NCI-H2107 (cell line): ENCODE results near the gene ACTG1.

ENCODE experiments used
- DNase-seq: peaks from one replicate; lab custom pipeline; 2025; lab: John Stamatoyannopoulos, UW

The ACTG1 gene

DNA sequence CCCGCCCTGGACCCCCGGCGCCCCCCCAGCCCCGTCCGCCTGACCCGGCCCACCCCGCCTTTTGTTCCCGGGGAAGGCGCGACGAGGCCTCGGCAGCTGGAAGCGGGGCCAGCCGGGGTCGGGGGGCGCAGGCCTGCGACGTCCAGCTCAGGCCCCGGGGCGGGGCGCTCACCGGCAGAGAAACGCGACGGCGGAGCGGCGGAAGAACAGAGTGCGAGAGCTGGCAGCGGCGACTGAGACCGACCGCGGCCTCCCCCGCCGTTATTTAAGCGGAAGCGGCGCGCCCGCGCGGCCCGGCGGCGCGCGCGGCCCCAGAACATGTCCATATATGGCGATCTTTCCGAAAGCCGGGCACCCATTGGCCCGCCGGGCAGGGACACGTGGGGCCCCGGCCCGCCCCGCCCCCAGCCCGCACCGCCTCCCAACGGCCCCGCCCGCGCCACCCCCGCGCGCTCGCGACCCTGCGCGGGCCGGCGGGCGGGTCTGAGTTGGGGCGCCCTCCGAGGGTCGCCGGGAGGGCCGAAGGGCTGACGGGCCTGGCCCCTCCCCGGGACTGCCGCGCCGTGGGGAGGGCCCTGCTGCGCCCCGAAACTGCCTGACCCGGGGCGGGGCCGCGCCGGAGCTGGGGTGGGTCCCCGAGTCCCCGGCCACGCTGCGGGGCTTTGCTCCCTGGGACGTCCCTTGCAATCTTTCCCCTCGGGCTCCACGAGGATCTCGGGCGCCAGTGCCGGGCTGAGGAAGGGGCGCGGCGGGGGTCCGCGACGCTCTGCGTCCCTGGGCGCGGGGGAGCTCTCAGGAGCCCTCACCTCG lies at the start of gene ACTG1:
Gene ACTG1, minus strand, starts transcription at position 238 of the 810 bp plus-strand sequence. CDS start 445 bp downstream, outside the sequence.
- peak; percentile 79 for DNase-seq

DNA sequence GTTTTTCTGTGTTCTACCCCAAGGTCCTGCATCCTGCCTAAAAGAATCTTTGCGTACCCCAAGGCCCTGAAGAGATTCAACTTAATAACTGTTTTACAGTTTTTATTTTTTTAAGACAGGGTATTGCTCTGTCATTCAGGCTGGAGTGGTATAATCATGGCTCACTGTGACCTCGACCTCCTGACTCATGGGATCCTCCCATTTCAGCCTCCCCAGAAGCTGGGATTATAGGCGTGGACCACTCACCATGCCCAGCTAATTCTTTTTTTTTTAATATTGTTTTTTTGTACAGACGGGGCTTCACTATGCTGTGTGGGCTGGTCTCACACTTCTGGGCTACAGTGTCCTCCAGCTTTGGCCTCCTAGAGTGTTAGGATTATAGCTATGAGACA lies 48.9 kb upstream of the ACTG1 start:
- DNase-seq = no peak

DNA sequence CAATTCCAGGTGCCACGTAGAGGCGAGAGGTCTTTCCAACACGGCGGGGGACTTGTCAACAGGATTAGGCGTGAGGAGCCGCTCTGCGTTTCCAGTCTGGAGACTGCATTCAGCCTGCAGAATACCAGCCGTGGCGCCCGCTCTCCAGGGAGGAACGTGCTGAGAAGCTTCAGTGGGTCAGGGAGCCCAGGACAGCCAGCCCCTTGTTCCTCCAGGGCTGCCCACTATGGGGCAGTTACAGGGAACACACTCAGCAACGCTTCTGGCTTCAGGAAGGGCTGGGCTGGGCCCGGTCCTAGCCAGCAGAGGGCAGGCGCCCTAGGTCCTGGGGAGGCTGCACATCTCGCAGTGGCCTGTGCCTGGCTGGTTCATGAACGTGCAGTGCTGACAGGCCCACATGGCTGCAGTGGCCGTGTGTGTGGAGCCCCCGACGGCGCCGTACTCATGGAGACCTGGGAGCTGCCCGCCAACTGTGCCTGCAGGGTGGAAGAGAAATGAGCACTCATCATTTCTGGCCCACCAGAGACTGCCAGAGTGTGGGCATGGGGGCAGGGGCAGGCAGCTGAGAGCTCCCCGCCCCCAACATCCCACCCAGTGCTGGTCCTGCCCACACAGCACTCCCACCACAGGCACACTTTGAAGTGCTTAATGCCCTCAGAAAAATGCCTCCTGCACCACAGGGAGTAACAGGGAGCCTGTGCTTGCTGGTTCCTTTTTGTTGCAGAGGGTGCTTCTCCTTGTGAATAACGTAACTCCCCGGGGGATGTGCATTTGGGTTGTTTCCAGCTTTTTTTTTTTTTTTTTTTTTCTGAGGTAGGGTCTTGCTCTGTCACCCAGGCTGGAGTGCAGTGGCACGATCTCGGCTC lies 46.6 kb upstream of the ACTG1 start:
- peak; percentile 39 for DNase-seq

DNA sequence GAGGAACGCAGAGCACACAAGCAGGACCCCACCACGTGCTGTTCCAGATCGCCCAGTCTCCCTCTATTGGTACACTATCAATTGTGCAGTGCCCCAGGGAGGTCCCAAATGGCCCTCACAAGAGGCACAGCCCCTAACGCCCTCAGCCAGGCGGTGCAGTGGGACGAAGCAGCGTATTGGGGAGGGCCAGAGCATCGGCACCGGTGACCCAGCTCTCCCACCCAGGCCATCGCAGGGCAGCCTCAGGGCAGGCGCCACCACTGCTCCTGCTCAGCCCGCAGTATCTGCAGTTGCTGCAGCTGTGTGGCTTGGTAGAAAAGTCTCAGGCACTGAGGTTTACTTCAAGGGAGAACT lies 45.5 kb upstream of the ACTG1 start:
- no peak for DNase-seq

DNA sequence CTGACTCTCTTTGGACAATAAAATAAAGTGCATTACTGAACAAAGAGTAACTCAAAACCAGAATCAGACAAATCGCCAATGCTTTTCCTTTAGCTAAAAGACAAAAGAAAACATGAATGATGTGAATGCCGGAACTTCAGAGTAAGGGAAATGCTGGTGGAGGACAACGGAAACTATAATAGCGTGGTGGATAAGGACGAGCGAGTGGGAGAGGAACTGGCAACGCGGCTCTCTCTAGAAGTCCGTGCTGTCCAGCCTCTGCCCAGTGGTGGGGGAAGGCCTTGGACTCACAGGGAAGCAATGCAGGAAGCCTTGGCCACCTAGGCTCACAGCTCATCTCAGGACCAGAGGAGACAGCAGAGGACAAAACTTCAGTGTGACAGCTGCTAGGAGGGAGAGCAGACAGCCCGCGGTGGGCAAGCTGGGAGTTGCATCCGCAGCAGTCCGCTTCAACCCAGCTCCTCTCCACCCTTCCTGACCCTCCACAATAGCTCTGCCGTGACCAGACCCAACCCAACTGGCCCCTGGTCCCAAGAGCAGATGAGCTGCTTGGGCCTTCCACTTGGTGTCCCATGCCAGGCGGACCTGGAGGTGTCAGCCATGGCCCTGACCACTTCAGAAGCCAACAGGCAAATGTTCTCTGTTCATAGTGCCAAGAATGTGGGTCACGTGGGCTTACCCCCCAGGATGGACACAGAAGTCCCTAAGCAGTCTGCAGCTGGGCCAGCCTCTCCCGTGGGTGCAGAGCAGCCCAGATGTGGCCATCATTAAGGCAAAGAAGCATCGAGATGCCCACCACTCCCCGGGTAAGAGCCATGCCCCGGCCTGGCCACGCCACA lies 44.9 kb upstream of the ACTG1 start:
- no peak for DNase-seq

DNA sequence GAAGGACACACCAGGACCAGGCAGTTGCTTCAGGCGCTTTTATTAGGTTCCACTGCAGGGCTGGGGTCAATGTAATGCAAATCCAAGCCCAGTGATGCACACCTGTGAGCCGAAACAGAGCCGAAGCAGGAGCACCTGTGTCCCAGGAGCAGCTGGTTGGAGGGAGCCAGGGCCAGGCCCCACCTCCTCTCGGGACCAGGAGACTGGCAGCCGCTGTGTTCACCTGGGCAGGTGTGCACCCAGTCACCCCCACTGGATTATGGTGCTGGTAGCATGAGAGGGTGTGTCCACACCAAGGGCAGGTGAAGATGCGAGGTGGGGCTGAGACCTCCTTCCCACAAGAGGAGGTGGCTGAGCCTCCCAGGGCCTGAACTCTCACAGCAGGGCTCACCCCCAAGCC lies 44.3 kb upstream of the ACTG1 start:
- DNase-seq = no peak

DNA sequence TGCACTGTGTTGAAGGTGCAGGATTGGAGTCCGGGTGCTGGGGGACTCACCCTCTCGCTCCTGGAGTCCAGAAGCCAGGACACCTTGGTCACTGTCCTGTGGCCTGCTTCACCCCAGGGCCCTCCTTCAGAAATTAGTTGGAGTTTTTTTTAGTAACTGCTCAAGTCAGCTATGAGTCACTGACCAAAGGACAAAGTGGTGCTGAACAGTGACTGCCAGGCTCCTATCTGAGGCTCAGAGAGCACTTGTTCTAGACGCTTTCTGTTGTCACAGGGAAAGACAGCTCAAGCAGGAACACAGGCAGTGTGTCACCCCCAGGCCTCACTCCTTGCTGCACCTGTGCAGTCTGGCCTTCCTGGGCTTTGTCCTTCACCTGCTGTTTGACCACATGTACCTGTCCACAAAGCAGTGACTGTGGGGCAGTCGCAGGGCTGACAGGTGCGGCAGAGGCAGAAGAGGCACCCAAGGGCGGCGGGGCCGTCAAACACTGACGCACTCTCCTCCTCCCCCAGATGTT lies 43.6 kb upstream of the ACTG1 start:
- no peak for DNase-seq

DNA sequence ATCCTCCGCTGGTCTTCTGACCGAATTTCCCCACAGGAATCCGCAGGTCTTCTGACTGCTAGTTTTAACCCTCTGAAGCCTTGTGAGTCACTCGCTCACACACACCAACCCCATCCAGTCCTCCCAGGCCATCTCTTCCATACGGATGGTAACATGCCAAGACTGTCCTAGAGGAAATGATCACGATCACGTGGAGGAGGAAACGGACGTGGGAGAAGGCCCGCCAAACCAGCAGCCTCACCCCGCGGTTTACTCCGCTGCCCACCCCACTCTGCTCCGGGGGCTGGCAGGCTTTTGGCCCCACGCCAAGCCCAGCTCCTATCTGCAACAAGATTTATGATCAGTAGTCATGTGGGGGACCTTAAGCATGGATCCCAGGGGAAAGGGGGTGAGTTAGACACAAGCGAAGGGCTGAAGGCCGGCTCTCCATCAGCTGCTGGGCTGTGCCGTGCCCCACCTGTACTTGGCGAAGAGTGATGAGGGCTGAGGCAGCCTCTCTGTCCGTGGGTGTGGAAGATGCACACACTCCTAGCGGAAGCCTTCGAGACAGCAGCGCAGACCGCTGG lies 41.1 kb upstream of the ACTG1 start:
- peak; percentile 57 for DNase-seq

DNA sequence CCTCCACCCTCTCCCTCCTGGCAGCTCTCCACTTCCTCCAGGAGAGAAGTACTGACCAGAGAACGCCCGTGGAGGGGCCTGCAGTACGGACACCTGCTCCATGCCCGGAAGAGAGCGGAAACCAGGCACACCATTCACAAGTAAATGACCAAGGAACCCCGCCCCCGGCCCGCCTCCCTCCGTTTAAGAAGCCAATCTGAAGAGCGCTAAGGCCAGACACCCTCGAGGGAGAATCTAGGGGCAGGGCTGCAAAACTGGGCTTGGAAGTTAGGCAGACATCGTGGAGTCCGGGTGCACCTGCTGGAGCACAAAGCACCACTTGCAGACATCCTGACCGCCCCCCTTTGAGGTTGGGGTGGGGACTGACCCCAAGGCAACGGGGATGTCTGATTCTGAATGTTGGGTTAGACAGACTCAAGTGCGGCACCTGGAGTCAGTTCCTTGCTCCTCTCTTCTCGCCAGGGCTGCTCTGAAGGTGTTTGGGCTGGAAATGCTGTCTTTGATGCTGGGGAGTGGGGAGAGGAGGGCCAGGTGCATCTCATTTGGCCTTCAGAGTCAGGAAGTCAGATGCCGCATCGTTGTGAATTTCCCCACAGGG lies 40.5 kb upstream of the ACTG1 start:
- peak; percentile 50 for DNase-seq

DNA sequence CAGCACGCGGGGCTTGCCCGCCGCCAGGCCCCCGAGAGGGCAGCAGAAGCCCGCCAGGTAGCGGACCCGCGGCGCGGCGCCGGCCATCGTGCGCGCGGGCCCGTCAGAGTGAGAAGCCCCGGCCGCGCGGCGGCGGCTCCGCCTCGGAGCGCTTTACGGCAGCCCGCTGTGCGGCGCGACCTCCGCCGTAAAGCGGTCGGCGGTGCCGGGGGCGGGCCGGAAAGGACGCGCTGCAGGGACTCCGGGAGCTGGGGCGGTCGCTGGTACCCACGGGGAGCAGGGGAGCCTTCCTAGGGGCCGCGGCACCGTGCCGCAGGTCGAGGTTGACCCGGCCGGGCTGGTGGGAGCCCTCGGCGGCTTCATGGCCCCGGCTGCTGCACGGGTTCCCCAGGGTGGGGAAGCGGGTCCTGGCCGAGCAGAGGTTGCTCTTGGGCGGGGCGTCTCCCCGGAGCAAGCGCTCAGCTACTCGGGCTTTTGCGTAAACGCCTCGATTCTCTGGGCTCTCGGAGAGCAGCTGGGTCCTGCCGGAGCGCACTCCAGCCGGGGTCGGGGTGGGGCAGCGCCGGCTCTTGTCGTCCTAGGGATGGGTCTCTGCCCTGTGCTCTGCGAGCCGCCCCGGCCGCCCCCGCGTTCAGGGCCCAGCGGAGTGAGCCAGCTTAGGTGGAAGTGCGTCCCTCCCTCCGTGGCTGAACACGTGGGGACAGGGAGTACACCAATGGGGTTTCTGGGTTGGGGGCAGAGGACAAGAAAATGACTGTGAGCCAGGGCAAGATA lies 39.8 kb upstream of the ACTG1 start, which contains the start of gene FAAP100:
Gene FAAP100, minus strand, starts transcription at position 110 of the 774 bp plus-strand sequence. Its CDS starts 23 bp downstream, at position 87.
- peak; percentile 64 for DNase-seq

DNA sequence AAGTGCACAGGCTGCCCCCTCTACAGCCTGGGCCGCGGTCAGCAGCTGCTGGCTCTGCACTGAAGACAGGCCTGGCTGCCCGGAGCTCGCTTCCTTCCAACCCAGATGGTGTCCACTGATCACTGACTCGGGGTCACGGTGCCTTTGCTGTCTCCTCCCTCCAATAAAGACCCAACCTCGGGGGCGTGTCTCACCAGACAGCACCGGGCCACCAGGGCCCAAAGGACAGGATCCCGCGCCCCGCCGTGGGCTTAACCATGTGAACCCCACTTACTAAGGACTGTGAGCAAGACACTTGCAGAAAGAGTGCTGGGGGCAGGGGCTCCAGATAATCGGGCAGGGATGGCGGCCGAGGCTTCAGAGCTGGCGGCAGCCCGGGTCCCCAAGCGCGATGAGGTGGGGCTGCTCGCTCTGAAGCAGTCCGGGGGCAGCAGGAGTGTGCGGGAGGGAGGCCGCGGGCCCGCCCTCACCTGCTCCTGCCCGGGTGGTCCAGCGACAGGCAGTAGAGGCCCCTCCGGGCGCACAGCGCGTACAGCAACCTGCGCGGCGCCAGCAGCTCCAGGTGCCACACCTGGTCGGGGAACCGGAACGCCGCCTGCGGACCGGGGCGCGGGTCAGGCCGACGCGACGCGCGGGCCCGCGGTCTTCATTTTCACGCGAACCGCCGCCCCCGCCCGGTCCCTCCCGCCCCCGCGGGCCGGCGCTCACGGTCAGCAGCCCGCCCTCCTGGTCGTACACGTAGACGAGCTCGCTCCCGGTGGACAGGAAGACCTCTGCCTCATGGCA lies 39.1 kb upstream of the ACTG1 start:
- DNase-seq = no peak

DNA sequence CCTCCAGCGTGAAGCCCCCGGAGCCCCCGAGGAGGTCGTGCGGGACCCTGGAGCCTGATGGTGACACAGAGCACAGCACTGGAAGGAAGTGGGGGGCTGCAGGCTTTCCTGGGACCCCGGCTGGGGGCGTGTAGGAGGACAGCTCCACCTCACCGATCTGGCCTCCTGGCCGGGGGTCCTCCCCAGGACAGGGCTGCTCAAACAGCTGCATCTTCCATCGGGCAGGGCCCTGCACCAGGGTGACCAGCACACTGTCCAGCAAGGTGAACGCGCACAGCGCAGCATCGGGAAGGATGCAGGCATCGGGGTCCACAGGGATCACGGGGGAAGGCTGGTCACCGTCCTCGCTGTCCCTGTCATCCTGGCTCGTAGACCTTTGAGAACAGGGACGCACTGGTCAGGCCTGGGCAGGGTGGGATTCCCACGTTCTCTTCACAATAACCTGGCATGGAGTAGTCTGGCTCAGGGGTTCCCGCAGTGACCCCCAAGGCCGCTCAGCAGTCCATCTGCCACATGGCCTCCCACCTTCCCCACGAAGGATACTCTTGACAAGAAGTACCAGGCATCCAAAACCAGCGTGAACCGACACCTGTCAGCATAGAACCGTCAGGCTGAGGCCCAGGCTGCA lies 38.3 kb upstream of the ACTG1 start:
- no peak for DNase-seq

DNA sequence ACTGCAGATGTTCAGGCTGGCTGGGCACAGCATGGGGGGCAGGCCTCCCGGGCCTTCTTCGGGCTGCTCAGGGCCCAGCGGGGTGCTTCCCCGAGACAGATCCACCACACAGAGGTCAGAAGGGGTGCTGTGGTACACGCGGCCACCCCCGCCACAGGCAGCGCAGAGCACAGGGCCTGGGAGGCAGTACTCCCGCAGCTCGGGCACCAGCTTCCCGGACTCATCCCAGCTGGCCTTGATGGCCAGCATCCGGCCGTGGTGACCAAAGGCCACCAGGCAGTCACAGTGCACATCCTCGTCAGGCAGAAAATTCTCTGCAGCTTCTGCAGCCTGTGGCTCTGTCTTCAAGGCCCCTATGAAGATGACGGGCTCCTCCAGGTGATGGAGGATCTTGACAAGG lies 37.7 kb upstream of the ACTG1 start:
- no peak for DNase-seq

DNA sequence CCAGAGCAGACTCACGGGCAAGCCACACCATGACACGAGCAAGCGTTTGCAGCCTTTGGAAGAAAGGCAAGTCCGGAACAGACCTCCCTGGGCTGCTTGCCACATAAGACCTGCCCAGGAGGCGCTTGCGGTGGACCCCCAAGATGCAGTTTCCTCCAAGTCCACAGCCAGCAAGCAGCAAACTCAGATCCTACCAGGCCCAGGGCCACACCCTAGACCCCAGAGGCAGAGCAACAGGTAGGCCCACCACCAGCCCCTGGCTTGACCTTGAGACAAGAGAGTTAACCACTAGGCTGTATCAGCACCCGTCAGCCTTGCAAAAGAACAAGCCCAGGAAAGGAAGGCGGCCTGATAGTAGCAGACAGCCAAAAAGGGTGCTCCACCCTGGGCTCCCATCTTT lies 37.2 kb upstream of the ACTG1 start:
- no peak for DNase-seq

DNA sequence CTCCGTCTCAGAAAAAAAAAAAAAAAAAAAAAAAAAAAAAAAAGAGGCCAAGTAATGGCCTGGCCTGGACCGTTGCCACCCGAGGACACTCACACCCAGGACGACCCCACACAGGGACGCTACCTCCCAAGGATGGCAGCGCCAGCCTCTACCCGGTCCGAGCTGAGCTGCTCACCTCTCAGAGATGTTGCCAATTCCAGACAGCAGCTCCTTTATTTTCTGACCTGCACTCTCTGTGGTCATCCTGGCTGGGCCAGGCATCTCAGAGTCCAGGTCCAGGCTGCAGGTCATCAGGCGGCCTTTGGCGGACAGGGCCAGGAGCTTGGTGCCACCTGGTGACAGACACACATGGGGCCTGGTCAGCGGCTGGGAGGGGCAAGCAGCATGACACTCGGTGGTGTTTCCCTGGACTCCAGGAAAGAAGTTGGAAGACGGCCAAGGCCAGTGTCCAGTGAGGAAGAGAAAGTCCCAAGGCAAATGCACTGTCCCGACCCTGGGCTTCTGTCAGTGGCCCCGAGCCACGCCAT lies 36.5 kb upstream of the ACTG1 start:
- no peak for DNase-seq

DNA sequence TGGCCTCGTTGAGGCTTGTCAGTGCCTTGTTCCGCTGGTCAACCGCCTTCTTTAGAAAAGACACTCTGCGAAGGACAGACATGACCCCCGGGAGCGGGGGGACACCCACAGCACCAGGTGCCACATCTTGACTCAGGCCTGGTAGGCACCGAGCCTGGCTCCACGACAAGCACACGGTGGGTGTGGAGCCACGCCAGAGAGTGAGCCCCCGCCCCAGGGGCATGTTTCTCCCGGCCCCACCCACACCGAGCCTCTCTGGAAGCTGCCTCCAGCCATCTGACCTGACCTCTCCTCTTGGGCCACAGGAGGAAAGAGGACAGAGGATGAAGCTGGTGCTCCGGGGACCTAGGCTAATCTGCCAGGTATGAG lies 35.0 kb upstream of the ACTG1 start:
- no peak for DNase-seq

DNA sequence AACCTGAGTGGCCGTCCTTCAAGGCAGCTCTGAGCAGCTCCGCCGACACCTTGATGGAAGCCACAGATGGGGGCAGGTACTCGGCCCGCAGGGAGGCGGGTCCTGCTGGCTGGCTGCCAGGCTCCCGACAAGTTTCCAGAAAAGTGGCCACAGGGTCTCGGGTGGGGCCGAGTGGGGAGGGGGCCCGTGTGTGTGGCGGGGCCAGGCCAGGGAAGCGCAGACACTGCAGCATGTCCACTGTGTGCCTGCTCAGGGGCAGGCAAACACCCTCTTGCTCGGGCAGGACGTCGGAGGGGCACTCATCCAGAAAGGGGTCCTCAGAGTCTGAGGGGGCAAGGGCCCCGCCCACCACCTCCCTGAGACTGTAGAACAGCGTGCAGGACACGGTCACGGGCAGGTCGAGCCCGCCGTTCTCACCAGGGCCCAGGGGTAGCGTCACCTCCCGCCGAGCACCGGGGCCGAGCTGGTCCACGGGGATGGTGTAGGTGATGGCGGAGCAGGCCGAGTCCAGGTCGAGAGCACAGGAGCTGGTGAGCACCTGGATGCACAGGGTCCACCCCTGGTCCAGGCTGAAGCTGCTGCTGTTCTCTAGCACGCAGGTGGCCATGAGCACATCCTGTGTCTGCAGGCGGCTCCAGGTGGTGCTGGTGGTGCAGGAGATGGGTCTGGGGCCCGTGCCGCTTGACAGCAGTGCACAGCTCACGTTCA lies 34.5 kb upstream of the ACTG1 start:
- no peak for DNase-seq
